Measurements from ENCODE around the gene CD27.
A peak's percentile ranks its signal among the peaks of the same experiment; 100 is the strongest.
"Not testable (repeated sequence)": the region's sequence is repeated elsewhere in the genome, so short reads cannot be mapped to it uniquely, and the experiment has no call there.

The CD27 gene

DNA sequence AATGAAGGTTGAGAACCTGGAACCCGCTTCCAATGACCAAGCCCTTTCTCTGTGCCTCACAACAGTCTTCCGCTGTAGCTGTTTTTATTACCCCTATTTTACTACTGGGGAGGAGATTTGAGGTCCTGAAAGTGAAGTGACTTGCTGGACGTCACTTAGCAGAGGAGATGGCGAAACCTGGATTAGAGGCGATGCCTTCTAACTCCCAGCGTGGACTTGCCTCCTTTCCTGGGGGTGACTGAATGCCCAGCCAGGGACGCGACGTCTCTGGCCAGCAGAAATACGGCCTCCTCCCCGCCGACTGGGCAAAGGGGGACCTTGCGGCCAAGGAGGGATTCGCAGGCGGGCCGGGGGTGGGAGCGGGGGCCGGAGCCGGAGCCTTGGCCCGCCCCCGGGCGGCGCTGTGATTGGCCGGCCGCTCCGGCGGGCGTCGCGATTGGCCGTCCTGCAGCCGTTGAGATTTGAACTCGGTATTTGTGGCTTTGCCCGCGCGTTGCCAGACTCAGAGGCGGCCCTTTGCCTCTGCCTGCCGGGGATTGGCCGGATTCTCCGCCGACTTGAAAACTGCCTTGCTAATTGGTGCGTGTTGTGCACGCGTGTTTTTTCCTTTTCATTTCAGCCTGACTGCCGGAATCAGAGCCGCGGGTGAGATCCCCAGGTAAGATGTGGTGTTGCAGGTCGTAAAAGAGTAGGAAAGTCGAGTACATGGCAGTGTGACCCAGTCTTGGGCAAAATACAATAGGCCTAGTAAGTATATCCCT lies 48.9 kb downstream of the CD27 start, which contains the start of gene NCAPD2:
NCAPD2 (plus strand) TSS at position 606 of the 761 bp plus-strand sequence. CDS start 997 bp downstream, outside the sequence.
- Histone ChIP-seq H3K27ac (peak within 1 kb of the TSS; percentile 73 to 96), H3K4me3 (peak within 1 kb of the TSS; percentile 83)
- TF ChIP-seq, protein P1, sequence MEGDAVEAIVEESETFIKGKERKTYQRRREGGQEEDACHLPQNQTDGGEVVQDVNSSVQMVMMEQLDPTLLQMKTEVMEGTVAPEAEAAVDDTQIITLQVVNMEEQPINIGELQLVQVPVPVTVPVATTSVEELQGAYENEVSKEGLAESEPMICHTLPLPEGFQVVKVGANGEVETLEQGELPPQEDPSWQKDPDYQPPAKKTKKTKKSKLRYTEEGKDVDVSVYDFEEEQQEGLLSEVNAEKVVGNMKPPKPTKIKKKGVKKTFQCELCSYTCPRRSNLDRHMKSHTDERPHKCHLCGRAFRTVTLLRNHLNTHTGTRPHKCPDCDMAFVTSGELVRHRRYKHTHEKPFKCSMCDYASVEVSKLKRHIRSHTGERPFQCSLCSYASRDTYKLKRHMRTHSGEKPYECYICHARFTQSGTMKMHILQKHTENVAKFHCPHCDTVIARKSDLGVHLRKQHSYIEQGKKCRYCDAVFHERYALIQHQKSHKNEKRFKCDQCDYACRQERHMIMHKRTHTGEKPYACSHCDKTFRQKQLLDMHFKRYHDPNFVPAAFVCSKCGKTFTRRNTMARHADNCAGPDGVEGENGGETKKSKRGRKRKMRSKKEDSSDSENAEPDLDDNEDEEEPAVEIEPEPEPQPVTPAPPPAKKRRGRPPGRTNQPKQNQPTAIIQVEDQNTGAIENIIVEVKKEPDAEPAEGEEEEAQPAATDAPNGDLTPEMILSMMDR (IDR thresholded peaks at IDR 0.05), result no peak
- peak; percentile 98 for DNase-seq (ENCODE audit: low spot score)

DNA sequence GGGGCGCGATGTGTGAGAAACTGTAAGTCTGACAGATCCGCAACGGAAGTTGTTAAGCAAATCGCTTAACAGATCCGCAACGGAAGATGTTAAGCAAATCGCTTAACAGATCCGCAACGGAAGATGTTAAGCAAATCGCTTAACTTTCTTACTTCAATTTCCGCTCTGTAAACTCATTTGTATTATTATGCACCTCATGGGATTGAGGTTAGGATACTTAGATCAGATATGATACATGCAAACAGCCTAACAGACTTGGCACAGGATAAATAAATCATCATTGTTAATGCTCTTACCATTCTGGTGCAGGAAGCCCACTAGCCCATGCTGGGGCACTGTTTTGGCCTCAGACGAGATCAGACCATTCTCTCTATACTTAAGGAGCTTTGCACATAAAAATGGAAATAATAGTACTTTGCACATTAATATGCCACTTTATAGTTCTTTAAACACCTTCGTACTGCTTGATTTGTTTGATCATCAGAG lies 49.5 kb downstream of the CD27 start:
- TF ChIP-seq, protein P1 (IDR thresholded peaks at IDR 0.05), result no peak
- Histone ChIP-seq H3K4me3 (peak overlapping the region; percentile 83), H3K27ac (peak overlapping the region in 1 of 2 donors; percentile 96)
- no peak for DNase-seq (ENCODE audit: low spot score)

DNA sequence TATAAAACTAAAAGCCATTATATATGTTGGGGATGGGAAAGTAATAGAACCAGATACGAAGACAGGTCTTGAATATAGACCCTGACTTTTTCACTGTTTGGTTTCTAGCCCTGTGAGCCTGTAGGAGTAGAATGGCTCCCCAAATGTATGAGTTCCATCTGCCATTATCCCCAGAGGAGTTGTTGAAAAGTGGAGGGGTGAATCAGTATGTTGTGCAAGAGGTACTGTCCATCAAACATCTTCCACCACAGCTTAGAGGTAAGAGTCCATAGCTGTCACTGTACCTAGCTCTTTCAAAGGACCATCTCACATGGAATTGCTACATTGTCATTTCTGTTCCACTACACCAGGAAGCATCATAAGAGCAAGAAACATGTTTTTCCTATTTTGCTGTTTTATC lies 50.2 kb downstream of the CD27 start:
- peak overlapping the region; percentile 83 for H3K4me3 ChIP-seq
- TF ChIP-seq, protein P1 (IDR thresholded peaks at IDR 0.05), result no peak
- no peak for DNase-seq (ENCODE audit: low spot score)
- H3K27ac ChIP-seq, result no peak overlapping the region

DNA sequence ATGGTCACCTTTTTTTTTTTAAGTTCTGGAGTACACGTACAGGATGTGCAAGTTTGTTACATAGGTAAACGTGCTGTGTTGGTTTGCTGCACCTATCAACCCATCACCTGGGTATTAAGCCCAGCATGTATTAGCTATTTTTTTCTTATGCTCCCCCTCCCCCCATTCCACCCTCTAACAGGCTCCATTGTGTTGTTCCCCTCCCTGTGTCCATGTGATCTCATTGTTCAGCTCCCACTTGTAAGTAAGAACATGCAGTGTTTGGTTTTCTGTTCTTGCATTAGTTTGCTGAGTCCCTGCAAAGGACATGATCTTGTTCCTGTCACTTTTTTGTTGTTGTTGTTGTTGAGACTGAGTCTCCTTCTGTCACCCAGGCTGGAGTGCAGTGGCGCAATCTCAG lies 52.5 kb downstream of the CD27 start:
- not testable (repeated sequence) for DNase-seq (ENCODE audit: low spot score); H3K4me3 ChIP-seq; H3K27ac ChIP-seq

DNA sequence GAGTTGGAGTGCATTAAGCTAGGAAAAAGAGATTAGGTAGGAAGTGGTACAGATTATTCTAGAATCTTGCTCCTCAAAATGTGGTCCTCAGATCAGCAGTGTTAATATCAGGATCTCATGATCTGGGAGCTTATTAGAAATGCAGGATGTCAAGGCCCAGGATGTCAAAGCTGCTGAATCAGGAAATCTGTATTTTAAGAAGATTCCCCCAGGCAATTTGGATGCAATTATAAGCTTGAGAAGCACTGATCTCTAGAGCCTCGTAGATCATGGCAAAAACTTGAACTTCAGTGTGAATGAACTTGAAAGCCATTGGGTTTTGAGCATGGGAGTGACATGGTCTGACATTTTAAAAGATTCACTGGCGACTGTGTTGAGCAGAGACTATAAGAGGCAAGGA lies 55.7 kb downstream of the CD27 start:
- Histone ChIP-seq H3K27ac (no peak overlapping the region), H3K4me3 (no peak overlapping the region)
- TF ChIP-seq, protein P1 (IDR thresholded peaks at IDR 0.05), result no peak
- no peak for DNase-seq (ENCODE audit: low spot score)
